ENCODE data around the gene TMEM117.
A peak's percentile ranks its signal among the peaks of the same experiment; 100 is the strongest.

TMEM117 gene

DNA sequence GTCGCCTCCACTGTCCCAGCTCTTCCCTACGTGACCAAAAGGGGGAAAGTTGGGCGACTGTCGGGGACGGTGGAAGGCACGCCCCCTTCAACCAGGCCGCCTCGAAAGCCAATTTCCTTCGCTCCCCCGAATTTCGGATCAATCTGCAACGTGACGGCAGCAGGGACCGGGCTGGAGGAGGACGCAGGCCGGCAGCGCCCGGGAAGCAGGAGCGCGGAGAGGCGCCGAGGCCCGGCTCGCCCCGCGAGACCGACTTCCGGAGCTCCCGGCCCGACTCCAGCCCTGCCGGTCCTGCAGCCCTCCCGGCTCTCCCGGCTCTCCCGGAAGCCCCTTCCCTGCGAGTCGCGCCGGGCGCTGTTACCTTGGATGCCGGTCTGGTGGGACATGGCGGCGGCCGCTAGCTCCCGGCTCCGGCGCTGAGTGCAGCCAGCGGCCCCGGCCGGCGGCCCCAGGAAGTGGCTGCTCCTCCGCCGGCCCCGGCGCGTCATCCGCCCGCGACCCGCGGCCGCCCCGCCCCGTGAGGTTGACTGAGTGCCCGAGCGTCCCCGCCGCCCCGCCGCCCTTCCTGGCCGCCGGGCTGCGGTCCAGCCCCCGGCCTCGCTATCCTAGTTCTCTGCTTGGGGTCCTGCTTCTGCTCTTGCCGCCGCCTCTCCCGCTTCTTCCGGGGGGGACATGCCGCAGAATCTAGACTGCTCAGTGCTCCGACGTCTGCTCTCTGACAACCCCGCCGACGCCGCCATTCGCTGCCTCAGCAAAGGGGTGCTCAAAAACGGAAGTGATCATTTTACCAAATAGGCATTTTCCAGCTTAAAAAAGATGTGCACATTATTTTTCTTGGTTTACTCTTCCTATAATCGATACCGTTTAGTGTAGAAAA, 29.8 kb upstream of the TMEM117 start, which contains the start of gene TWF1:
TSS of gene TWF1 (minus strand) at position 458 of the 877 bp plus-strand sequence. CDS start at position 386, 72 bp downstream.
- peak within 1 kb of the TSS; percentile 80 for H3K4me2 ChIP-seq (ENCODE audit: low read length)
- no peak for TF ChIP-seq EZH2phosphoT487 (IDR thresholded peaks at IDR 0.05; ENCODE audit: borderline replicate concordance, low read length)
- TF ChIP-seq, protein P1, sequence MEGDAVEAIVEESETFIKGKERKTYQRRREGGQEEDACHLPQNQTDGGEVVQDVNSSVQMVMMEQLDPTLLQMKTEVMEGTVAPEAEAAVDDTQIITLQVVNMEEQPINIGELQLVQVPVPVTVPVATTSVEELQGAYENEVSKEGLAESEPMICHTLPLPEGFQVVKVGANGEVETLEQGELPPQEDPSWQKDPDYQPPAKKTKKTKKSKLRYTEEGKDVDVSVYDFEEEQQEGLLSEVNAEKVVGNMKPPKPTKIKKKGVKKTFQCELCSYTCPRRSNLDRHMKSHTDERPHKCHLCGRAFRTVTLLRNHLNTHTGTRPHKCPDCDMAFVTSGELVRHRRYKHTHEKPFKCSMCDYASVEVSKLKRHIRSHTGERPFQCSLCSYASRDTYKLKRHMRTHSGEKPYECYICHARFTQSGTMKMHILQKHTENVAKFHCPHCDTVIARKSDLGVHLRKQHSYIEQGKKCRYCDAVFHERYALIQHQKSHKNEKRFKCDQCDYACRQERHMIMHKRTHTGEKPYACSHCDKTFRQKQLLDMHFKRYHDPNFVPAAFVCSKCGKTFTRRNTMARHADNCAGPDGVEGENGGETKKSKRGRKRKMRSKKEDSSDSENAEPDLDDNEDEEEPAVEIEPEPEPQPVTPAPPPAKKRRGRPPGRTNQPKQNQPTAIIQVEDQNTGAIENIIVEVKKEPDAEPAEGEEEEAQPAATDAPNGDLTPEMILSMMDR (IDR thresholded peaks at IDR 0.05; ENCODE audit: low read depth, low read length, poor library complexity, severe bottlenecking): no peak
- no peaks in the 10 kb centered on the region for H3F3A ChIP-seq (ENCODE audit: control insufficient read depth, insufficient read depth)
- no peaks in the 10 kb centered on the region for H3K27me3 ChIP-seq (ENCODE audit: control insufficient read depth, low read length)
- peaks cover 31% of the 10 kb centered on the region for H3K36me3 ChIP-seq (ENCODE audit: control insufficient read depth, low read length)
- H3K4me1 ChIP-seq (ENCODE audit: control insufficient read depth, low read length): peaks cover 29% of the 10 kb centered on the region
- no peaks in the 10 kb centered on the region for H3K9me3 ChIP-seq (ENCODE audit: control insufficient read depth, insufficient read depth, low read length)
- H3K4me3 ChIP-seq (ENCODE audit: low read length): peak within 1 kb of the TSS; percentile 74
- H4K20me1 ChIP-seq (ENCODE audit: control insufficient read depth, insufficient read depth, low read depth, low read length): no peaks in the 10 kb centered on the region
- no peaks in the 10 kb centered on the region for H3K9me2 ChIP-seq (replicated peaks; ENCODE audit: control insufficient read depth, low read length)
- peaks cover 50% of the 10 kb centered on the region for H3K79me2 ChIP-seq (ENCODE audit: control insufficient read depth, low read length)
- peak within 1 kb of the TSS; percentile 81 for H3K27ac ChIP-seq (ENCODE audit: low read depth, low read length)

DNA sequence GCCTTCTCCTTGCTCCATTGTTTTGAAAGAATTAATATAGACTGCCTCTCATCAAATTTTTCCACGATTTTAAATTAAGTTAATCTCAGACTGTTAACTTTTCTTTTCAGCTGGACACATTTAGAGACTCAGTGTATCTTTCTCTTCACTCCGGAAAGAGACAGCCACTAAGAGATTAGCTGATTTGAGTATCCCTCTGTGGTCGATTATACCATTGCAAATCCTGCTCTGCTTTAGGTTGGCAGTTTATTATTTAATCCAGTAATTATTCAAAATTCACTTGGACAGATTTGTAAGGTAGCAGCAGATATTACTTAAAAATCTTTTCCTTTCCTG, 29.2 kb upstream of the TMEM117 start:
- TF ChIP-seq EZH2phosphoT487 (IDR thresholded peaks at IDR 0.05; ENCODE audit: borderline replicate concordance, low read length): no peak
- TF ChIP-seq, protein P1 (IDR thresholded peaks at IDR 0.05; ENCODE audit: low read depth, low read length, poor library complexity, severe bottlenecking): no peak
- peaks cover 26% of the 10 kb centered on the region for H3K36me3 ChIP-seq (ENCODE audit: control insufficient read depth, low read length)
- no peaks in the 10 kb centered on the region for H4K20me1 ChIP-seq (ENCODE audit: control insufficient read depth, insufficient read depth, low read depth, low read length)
- no peaks in the 10 kb centered on the region for H3K9me3 ChIP-seq (ENCODE audit: control insufficient read depth, insufficient read depth, low read length)
- H3K4me2 ChIP-seq (ENCODE audit: low read length): peak overlapping the region; percentile 80
- no peaks in the 10 kb centered on the region for H3F3A ChIP-seq (ENCODE audit: control insufficient read depth, insufficient read depth)
- peaks cover 48% of the 10 kb centered on the region for H3K79me2 ChIP-seq (ENCODE audit: control insufficient read depth, low read length)
- H3K4me1 ChIP-seq (ENCODE audit: control insufficient read depth, low read length): peaks cover 29% of the 10 kb centered on the region
- H3K9me2 ChIP-seq (replicated peaks; ENCODE audit: control insufficient read depth, low read length): no peaks in the 10 kb centered on the region
- no peaks in the 10 kb centered on the region for H3K27me3 ChIP-seq (ENCODE audit: control insufficient read depth, low read length)
- H3K4me3 ChIP-seq (ENCODE audit: low read length): peak overlapping the region; percentile 74
- peak overlapping the region; percentile 81 for H3K27ac ChIP-seq (ENCODE audit: low read depth, low read length)

DNA sequence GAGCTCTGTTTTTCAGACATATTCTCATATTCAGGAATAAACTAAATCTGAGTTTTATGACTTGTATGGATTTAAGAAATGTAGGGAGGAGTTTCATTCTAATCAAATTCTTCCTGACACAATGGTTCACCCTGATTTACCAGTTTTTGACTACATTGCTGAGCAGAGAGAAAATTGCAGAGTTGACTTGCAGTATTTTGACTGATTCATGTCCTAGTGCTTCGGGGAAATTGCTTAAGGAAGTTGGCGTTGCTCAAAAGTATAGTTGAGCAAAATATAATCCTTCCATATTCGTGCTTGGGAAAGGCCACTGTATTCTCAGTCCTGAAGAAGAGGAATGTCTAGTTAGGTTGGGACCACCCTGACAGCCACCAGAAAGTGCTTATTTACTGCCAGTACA, 28.5 kb upstream of the TMEM117 start:
- peaks cover 19% of the 10 kb centered on the region for H3K36me3 ChIP-seq (ENCODE audit: control insufficient read depth, low read length)
- no peaks in the 10 kb centered on the region for H3K9me2 ChIP-seq (replicated peaks; ENCODE audit: control insufficient read depth, low read length)
- H3K79me2 ChIP-seq (ENCODE audit: control insufficient read depth, low read length): peaks cover 43% of the 10 kb centered on the region
- H3K27ac ChIP-seq (ENCODE audit: low read depth, low read length): no peak overlapping the region; the same call in 1 of the 2 replicates
- TF ChIP-seq EZH2phosphoT487 (IDR thresholded peaks at IDR 0.05; ENCODE audit: borderline replicate concordance, low read length): no peak
- TF ChIP-seq, protein P1 (IDR thresholded peaks at IDR 0.05; ENCODE audit: low read depth, low read length, poor library complexity, severe bottlenecking): no peak
- peaks cover 29% of the 10 kb centered on the region for H3K4me1 ChIP-seq (ENCODE audit: control insufficient read depth, low read length)
- no peaks in the 10 kb centered on the region for H3K9me3 ChIP-seq (ENCODE audit: control insufficient read depth, insufficient read depth, low read length)
- no peaks in the 10 kb centered on the region for H3K27me3 ChIP-seq (ENCODE audit: control insufficient read depth, low read length)
- no peaks in the 10 kb centered on the region for H3F3A ChIP-seq (ENCODE audit: control insufficient read depth, insufficient read depth)
- H3K4me3 ChIP-seq (ENCODE audit: low read length): peak overlapping the region; percentile 74
- peak overlapping the region; percentile 80 for H3K4me2 ChIP-seq (ENCODE audit: low read length)
- no peaks in the 10 kb centered on the region for H4K20me1 ChIP-seq (ENCODE audit: control insufficient read depth, insufficient read depth, low read depth, low read length)
